GM21381 (cell line): ENCODE measurements around the gene OR8G5.
"Not testable (repeated sequence)": the region's sequence is repeated elsewhere in the genome, so short reads cannot be mapped to it uniquely, and the experiment has no call there.

Source experiments
- ATAC-seq: cut with Tn5 transposase; IDR thresholded peaks from one replicate; pipeline ENCODE4 v1.9.1; 2021; ENCODE audit warnings: mild to moderate bottlenecking, moderate library complexity; ENCODE audit not compliant: unreplicated experiment

OR8G5 gene

GRCh38 chr11:124256076-124256475, at the start of gene OR8G5:
Gene OR8G5 (plus strand): TSS chr11:124256376. CDS start chr11:124264932, 8,556 bp downstream.
- no peak for ATAC-seq

GRCh38 chr11:124207102-124207792, 48.9 kb upstream of the OR8G5 start:
- no peak for ATAC-seq

GRCh38 chr11:124209824-124210357, 46.3 kb upstream of the OR8G5 start:
- no peak for ATAC-seq

GRCh38 chr11:124210421-124210820, 45.8 kb upstream of the OR8G5 start:
- ATAC-seq, result no peak

- no peak for ATAC-seq
Measured at GRCh38 chr11:124211321-124211720, 44.9 kb upstream of the OR8G5 start.

GRCh38 chr11:124214027-124214426, 42.1 kb upstream of the OR8G5 start:
- no peak for ATAC-seq

- ATAC-seq, result no peak
Measured at GRCh38 chr11:124219126-124219525, 37.0 kb upstream of the OR8G5 start.

GRCh38 chr11:124222407-124222806, 33.8 kb upstream of the OR8G5 start:
- ATAC-seq, result no peak

- not testable (repeated sequence) for ATAC-seq
Measured at GRCh38 chr11:124224618-124225423, 31.4 kb upstream of the OR8G5 start.

- ATAC-seq, result no peak
Measured at GRCh38 chr11:124225471-124225870, 30.7 kb upstream of the OR8G5 start.

- no peak for ATAC-seq
Measured at GRCh38 chr11:124233376-124233775, 22.8 kb upstream of the OR8G5 start.

GRCh38 chr11:124238512-124238911, 17.7 kb upstream of the OR8G5 start:
- no peak for ATAC-seq

- no peak for ATAC-seq
Measured at GRCh38 chr11:124240621-124241397, 15.4 kb upstream of the OR8G5 start, which contains the start of gene OR8G1. Gene OR8G1 (plus strand): TSS chr11:124241095. CDS start chr11:124249676, 8,581 bp downstream.

- ATAC-seq, result not testable (repeated sequence)
Measured at GRCh38 chr11:124249869-124250268, 6.3 kb upstream of the OR8G5 start.

GRCh38 chr11:124265041-124265440, 8.9 kb downstream of the OR8G5 start:
- not testable (repeated sequence) for ATAC-seq

GRCh38 chr11:124270886-124271285, 14.7 kb downstream of the OR8G5 start:
- not testable (repeated sequence) for ATAC-seq

GRCh38 chr11:124274000-124274399, 17.8 kb downstream of the OR8G5 start:
- ATAC-seq, result no peak

GRCh38 chr11:124276081-124276480, 19.9 kb downstream of the OR8G5 start:
- ATAC-seq, result no peak

- ATAC-seq, result no peak
Measured at GRCh38 chr11:124277207-124277606, 21.0 kb downstream of the OR8G5 start.

GRCh38 chr11:124277804-124278203, 21.6 kb downstream of the OR8G5 start:
- no peak for ATAC-seq

GRCh38 chr11:124278261-124278660, 22.1 kb downstream of the OR8G5 start:
- no peak for ATAC-seq
